HG02678 (cell line): ENCODE data around the gene SLAMF9.

Experiments used
- ATAC-seq: cut with Tn5 transposase; IDR thresholded peaks from one replicate; pipeline ENCODE4 v1.9.1; 2021; ENCODE audit warnings: mild to moderate bottlenecking, moderate library complexity; ENCODE audit not compliant: unreplicated experiment

Gene SLAMF9

DNA sequence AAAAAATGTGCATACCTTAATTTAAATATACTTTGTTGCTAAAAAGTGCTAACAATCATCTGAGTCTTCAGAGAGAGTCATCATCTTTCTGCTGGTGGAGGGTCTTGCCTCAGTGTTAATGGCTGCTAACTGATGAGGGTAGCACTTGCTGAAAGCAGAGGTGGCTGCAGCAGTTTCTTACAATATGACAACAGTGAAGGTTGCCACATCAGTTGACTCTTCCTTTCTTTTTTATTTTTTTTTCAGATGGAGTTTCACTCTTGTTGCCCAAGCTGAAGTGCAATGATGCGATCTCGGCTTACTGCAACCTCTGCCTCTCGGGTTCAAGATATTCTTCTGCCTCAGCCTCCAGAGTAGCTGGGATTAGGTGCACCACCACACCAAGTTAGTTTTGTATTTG, 51.5 kb downstream of the SLAMF9 start:
- no peak for ATAC-seq
